Neutrophil (primary cell): ENCODE measurements around the gene FYB1.

ENCODE experiments used
- H3K27ac ChIP-seq: fragments of 200-600 bp; sonication (generic); 2 replicates; pipeline ENCODE4 v1.5.1; 2016; ENCODE audit warnings: mild to moderate bottlenecking, moderate library complexity
- H3K27me3 ChIP-seq: fragments of 200-600 bp; sonication (generic); 2 replicates; pipeline ENCODE4 v1.6.0; 2016; ENCODE audit warnings: mild to moderate bottlenecking
- H3K36me3 ChIP-seq: fragments of 200-600 bp; sonication (generic); 2 replicates; pipeline ENCODE4 v1.5.1; 2017
- H3K4me1 ChIP-seq, 2 experiments: fragments of 200-600 bp in 1 of 2; sonication (generic) in 1 of 2; 1 replicate in 1 of 2; 2 replicates in 1 of 2; pipeline versions ENCODE4 v1.5.1 to v1.6.1; 2013 to 2016; ENCODE audit warnings: low read depth in 1 of 2, low read length in 1 of 2, mild to moderate bottlenecking in 1 of 2, moderate library complexity in 1 of 2; ENCODE audit not compliant: control insufficient read depth in 1 of 2, insufficient read depth in 1 of 2
- H3K4me3 ChIP-seq, 2 experiments: fragments of 200-600 bp in 1 of 2; sonication (generic) in 1 of 2; 1 replicate in 1 of 2; 2 replicates in 1 of 2; pipeline ENCODE4 v1.5.1; 2013 to 2016; ENCODE audit warnings: low read depth in 1 of 2, low read length in 1 of 2, mild to moderate bottlenecking in 1 of 2, moderate library complexity in 1 of 2
- H3K9me3 ChIP-seq: fragments of 200-600 bp; sonication (generic); 2 replicates; pipeline ENCODE4 v1.5.1; 2016
- CTCF ChIP-seq: fragments of 200-600 bp; sonication (generic); IDR thresholded peaks from 2 replicates; pipeline ENCODE4 v1.5.1; 2016; ENCODE audit warnings: antibody characterized with exemption

The FYB1 gene

DNA sequence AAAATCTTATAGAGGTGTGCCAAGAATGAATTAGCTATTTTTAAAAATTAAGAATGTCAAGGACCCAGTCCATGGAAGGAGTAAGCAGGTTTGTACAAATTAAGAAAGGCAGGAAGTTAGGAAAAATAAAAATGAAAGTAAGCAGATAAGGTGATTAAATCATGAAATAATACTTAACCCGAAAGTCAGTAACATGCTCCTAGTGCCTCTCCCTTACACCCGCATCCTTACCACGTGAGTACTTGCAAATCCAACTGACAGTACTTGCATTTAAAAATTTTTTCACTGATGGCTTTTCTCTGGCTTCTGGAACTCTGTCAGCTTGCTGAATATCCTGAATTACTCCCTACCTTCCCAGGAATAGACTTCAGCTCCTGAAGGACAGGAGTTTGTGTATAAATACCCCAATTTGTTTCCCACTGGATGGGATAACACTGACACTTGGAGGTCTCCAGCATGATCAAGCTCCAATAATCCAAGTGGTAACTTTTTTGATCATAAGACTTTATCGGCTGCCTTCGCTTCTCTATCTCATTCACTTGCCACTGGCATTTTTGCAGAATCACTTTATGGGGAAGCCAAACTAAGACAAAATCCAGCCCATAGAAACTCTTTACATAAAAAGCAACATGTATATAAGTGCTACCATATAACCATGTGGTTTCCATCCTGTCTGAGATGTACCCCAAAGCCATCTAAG lies 103.6 kb downstream of the FYB1 start:
- H3K36me3 ChIP-seq = peaks cover 100% of the 10 kb centered on the region
- H3K9me3 ChIP-seq = no peaks in the 10 kb centered on the region
- no peaks in the 10 kb centered on the region for H3K27me3 ChIP-seq
- peak overlapping the region; percentile 16 for H3K27ac ChIP-seq
- H3K4me3 ChIP-seq = no peak overlapping the region
- H3K4me1 ChIP-seq = no peaks in the 10 kb centered on the region
- TF ChIP-seq CTCF = no peak

- Histone ChIP-seq H3K27me3 (no peaks in the 10 kb centered on the region), H3K9me3 (no peaks in the 10 kb centered on the region), H3K36me3 (peaks cover 100% of the 10 kb centered on the region), H3K4me1 (no peaks in the 10 kb centered on the region), H3K27ac (no peak overlapping the region), H3K4me3 (no peak overlapping the region)
- no peak for TF ChIP-seq CTCF
Observed at GRCh38 chr5:39114155-39114554, 105.2 kb downstream of the FYB1 start.

GRCh38 chr5:39113354-39113953 lies 105.9 kb downstream of the FYB1 start:
- no peak for TF ChIP-seq CTCF
- no peak overlapping the region for H3K27ac ChIP-seq
- H3K9me3 ChIP-seq = no peaks in the 10 kb centered on the region
- H3K27me3 ChIP-seq = no peaks in the 10 kb centered on the region
- no peaks in the 10 kb centered on the region for H3K4me1 ChIP-seq
- H3K36me3 ChIP-seq = peaks cover 100% of the 10 kb centered on the region
- no peak overlapping the region for H3K4me3 ChIP-seq

- TF ChIP-seq CTCF = no peak
- no peak overlapping the region for H3K27ac ChIP-seq
- no peaks in the 10 kb centered on the region for H3K9me3 ChIP-seq
- no peaks in the 10 kb centered on the region for H3K27me3 ChIP-seq
- no peak overlapping the region for H3K4me3 ChIP-seq
- H3K4me1 ChIP-seq = no peaks in the 10 kb centered on the region
- peaks cover 100% of the 10 kb centered on the region for H3K36me3 ChIP-seq
Observed at GRCh38 chr5:39109606-39110005, 109.8 kb downstream of the FYB1 start.

- no peak overlapping the region for H3K4me3 ChIP-seq
Observed at GRCh38 chr5:39108987-39109386, 110.4 kb downstream of the FYB1 start.

More at GRCh38 chr5:39108987-39109386, 110.4 kb downstream of the FYB1 start:
- Histone ChIP-seq H3K4me1 (no peaks in the 10 kb centered on the region), H3K9me3 (no peaks in the 10 kb centered on the region), H3K36me3 (peaks cover 100% of the 10 kb centered on the region), H3K27ac (peak overlapping the region; percentile 30), H3K27me3 (no peaks in the 10 kb centered on the region)
- TF ChIP-seq CTCF = no peak
